WTC11 (cell line): ENCODE data around the gene DNAAF5.

ENCODE experiments used
- CBFB ChIP-seq: sonication (generic); formaldehyde crosslinking; IDR thresholded peaks from 2 replicates; pipeline ENCODE4 v1.8.1; 2022; ENCODE audit warnings: mild to moderate bottlenecking, low read depth, missing genetic modification reagents
- CREB1 ChIP-seq: sonication (generic); formaldehyde crosslinking; IDR thresholded peaks from 2 replicates; pipeline ENCODE4 v1.8.0; 2023; ENCODE audit warnings: mild to moderate bottlenecking, missing genetic modification reagents
- ETV6 ChIP-seq: sonication (generic); formaldehyde crosslinking; IDR thresholded peaks from 2 replicates; pipeline ENCODE4 v1.8.1; 2022; ENCODE audit warnings: mild to moderate bottlenecking, missing genetic modification reagents
- TCF7 ChIP-seq: sonication (generic); formaldehyde crosslinking; IDR thresholded peaks from 2 replicates; pipeline ENCODE4 v1.8.0; 2022; ENCODE audit warnings: mild to moderate bottlenecking, low read depth, missing genetic modification reagents, moderate library complexity
- TEAD1 ChIP-seq: sonication (generic); formaldehyde crosslinking; IDR thresholded peaks from 2 replicates; pipeline ENCODE4 v1.8.0; 2022; ENCODE audit warnings: mild to moderate bottlenecking, missing genetic modification reagents
- ZNF138 ChIP-seq: sonication (generic); formaldehyde crosslinking; conservative IDR thresholded peaks from 2 replicates; pipeline ENCODE4 v1.8.1; 2022; ENCODE audit warnings: mild to moderate bottlenecking, moderate library complexity, missing genetic modification reagents
- TF ChIP-seq, protein P1 (sequence below): fragments of 200-600 bp; IDR thresholded peaks from 2 replicates; pipeline ENCODE4 v1.8.0; 2022; ENCODE audit warnings: antibody characterized with exemption
- TF ChIP-seq, protein P2 (sequence below): sonication (generic); formaldehyde crosslinking; IDR thresholded peaks from 2 replicates; pipeline ENCODE4 v1.8.0; 2022; ENCODE audit warnings: mild to moderate bottlenecking, missing genetic modification reagents
- TF ChIP-seq, protein P3 (sequence below): fragments of 250-450 bp; sonication (Bioruptor Pico); conservative IDR thresholded peaks from 2 replicates; pipeline ENCODE4 v1.9.0; 2021; ENCODE audit warnings: mild to moderate bottlenecking

DNA sequence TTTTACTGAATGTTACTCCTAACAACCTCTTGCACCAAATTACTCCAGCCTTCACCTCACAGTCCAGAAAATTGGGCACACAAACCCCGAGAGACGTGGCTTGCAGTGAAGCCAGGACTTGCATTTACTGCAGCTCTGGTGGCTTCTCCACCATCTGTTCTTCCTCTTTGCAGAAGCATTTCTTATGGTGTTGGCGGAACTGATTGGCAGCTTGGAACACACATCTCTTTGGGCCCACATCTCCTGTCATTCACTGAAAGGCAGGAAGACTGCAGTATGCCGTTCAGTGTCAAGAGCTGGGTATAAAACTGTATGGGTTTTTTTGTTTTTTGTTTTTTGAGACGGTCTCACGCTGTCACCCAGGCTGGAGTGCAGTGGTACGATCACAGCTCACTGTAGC lies 38.9 kb downstream of the DNAAF5 start:
- TF ChIP-seq, protein P1, sequence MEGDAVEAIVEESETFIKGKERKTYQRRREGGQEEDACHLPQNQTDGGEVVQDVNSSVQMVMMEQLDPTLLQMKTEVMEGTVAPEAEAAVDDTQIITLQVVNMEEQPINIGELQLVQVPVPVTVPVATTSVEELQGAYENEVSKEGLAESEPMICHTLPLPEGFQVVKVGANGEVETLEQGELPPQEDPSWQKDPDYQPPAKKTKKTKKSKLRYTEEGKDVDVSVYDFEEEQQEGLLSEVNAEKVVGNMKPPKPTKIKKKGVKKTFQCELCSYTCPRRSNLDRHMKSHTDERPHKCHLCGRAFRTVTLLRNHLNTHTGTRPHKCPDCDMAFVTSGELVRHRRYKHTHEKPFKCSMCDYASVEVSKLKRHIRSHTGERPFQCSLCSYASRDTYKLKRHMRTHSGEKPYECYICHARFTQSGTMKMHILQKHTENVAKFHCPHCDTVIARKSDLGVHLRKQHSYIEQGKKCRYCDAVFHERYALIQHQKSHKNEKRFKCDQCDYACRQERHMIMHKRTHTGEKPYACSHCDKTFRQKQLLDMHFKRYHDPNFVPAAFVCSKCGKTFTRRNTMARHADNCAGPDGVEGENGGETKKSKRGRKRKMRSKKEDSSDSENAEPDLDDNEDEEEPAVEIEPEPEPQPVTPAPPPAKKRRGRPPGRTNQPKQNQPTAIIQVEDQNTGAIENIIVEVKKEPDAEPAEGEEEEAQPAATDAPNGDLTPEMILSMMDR, result no peak
- TF ChIP-seq TCF7 (CRISPR knock-in tag), result no peak
- TF ChIP-seq, protein P2, sequence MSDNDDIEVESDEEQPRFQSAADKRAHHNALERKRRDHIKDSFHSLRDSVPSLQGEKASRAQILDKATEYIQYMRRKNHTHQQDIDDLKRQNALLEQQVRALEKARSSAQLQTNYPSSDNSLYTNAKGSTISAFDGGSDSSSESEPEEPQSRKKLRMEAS, result no peak
- TF ChIP-seq, protein P3, sequence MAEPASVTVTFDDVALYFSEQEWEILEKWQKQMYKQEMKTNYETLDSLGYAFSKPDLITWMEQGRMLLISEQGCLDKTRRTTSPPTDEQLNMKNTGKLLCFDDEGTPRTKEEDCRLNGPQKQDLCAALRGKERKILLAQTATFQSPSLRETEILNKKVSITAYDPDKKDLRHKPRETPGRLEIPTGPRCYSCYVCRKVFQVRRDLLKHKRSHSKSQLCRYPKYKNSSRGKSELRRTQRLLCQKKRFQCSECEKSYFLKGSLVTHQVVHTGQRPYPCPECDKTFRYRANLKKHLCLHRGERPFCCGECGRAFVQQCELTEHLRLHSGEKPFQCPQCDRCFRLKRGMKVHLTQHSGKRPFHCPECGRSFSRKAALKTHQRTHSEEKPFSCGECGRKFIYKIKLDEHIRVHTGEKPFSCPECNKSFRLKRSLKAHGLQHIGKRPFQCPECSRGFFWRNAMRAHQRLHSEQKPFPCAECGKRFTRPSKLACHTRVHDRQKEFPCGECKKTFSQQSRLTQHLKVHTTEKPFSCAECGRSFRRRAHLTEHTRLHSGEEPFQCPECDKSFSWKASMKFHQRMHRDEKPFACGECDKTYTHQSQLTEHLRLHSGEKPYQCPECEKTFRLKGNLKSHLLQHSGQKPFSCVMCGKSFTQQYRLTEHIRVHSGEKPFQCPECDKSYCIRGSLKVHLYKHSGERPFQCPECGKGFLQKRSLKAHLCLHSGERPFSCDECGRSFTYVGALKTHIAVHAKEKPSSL, result no peak
- no peak for TF ChIP-seq CREB1
- no peak for TF ChIP-seq ETV6 (CRISPR knock-in tag)
- TF ChIP-seq ZNF138 (CRISPR knock-in tag), result no peak
- TF ChIP-seq TEAD1 (CRISPR knock-in tag), result no peak
- TF ChIP-seq CBFB (CRISPR knock-in tag), result no peak
